ENCODE data around the gene CSNK1D. TPM values are rescaled to one million over a fixed set of nuclear protein-coding genes. Genes with fewer than 3 reads are reported as not detected.
"Not testable (repeated sequence)": the region's sequence is repeated elsewhere in the genome, so short reads cannot be mapped to it uniquely, and the experiment has no call there.

The CSNK1D gene
- total and polyA plus RNA-seq, 10 of the 15 experiments (the other 5 are each of a cell fraction or from before 2014, with no cell fraction given) = 5.7 to 105 (median 58.1) TPM

- H2AFZ ChIP-seq (ENCODE audit: control insufficient read depth, low read depth, low read length); DNase-seq (ENCODE audit: low read depth, low spot score); intact Hi-C loops (cut with micrococcal nuclease; ENCODE audit: unreplicated experiment); H3K4me2 ChIP-seq (ENCODE audit: control insufficient read depth, insufficient read depth); H4K20me1 ChIP-seq (ENCODE audit: control insufficient read depth, insufficient read depth); H3K79me2 ChIP-seq (ENCODE audit: control insufficient read depth, insufficient read depth, low read length); FAIRE-seq; SMC1A ChIA-PET (ENCODE audit: uncharacterized antibody, unreplicated experiment); BruUV-seq (replicated peaks); CTCF ChIA-PET; H3K27me3 ChIP-seq (replicated peaks in 1 of 2; ENCODE audit: control insufficient read depth in 2 of 2, insufficient read depth in 2 of 2, low read length in 1 of 2); in situ Hi-C loops (cut with MboI); H3K4me1 ChIP-seq (ENCODE audit: control insufficient read depth, insufficient read depth, low read length); H3K9ac ChIP-seq (ENCODE audit: control insufficient read depth, insufficient read depth, low read length); POLR2A ChIA-PET; RAD21 ChIA-PET (ENCODE audit: unreplicated experiment); H3K9me3 ChIP-seq (replicated peaks; ENCODE audit: control insufficient read depth, insufficient read depth, low read length); H3K4me3 ChIP-seq; H3K27ac ChIP-seq (ENCODE audit: control insufficient read depth, insufficient read depth); ATAC-seq: not testable (repeated sequence)
- TF ChIP-seq BCL3 (IDR thresholded peaks at IDR 0.05; ENCODE audit: borderline replicate concordance, insufficient read depth, low read depth, low read length, poor library complexity, severe bottlenecking) (peak; percentile 79), POU2F2 (IDR thresholded peaks at IDR 0.05; ENCODE audit: borderline replicate concordance, low read depth, low read length) (0 out of 3 replicates have a peak, but pooled peaks have one; percentile 10)
- WGBS (ENCODE audit: insufficient coverage, insufficient replicate concordance, low lambda C conversion rate, missing lambda C conversion rate) = 95% methylated on average over 8 of the region's 8 CpGs
- peaks cover 41 to 48% of the 10 kb centered on the region in 2 experiments for H3K36me3 ChIP-seq (ENCODE audit: control insufficient read depth in 2 of 2, insufficient read depth in 2 of 2, low read length in 1 of 2)
Observed at GRCh38 chr17:82259972-82260961, 13.2 kb downstream of the CSNK1D start.

- no peak overlapping the region for H3K9ac ChIP-seq (ENCODE audit: control insufficient read depth, insufficient read depth, low read length)
- ChIA-PET SMC1A (ENCODE audit: uncharacterized antibody, unreplicated experiment) (no interaction called here), CTCF (no interaction called here), RAD21 (ENCODE audit: unreplicated experiment) (no interaction called here), POLR2A (no interaction called here)
- TF ChIP-seq STAT3 (IDR thresholded peaks at IDR 0.05; ENCODE audit: low read depth, low read length) = no peak
- TF ChIP-seq POLR2AphosphoS5 (IDR thresholded peaks at IDR 0.05; ENCODE audit: low read length) = peak; percentile 17; the same call in 1 of the 2 replicates
- in situ Hi-C loops (cut with MboI) = no loop called here
- no peaks in the 10 kb centered on the region; the same call in 1 of the 2 replicates for H3K79me2 ChIP-seq (ENCODE audit: control insufficient read depth, insufficient read depth, low read length)
- no peak overlapping the region for H3K4me3 ChIP-seq
- H3K36me3 ChIP-seq (ENCODE audit: control insufficient read depth in 2 of 2, insufficient read depth in 2 of 2, low read length in 1 of 2) = peaks cover 37 to 39% of the 10 kb centered on the region in 2 experiments
- FAIRE-seq (no peak), DNase-seq (ENCODE audit: low read depth, low spot score) (no peak), ATAC-seq (no peak)
- no peak overlapping the region for H3K27ac ChIP-seq (ENCODE audit: control insufficient read depth, insufficient read depth)
- no peak overlapping the region for H2AFZ ChIP-seq (ENCODE audit: control insufficient read depth, low read depth, low read length)
- 85% methylated on average over 5 of the region's 5 CpGs for WGBS (ENCODE audit: insufficient coverage, insufficient replicate concordance, low lambda C conversion rate, missing lambda C conversion rate)
- no peaks in the 10 kb centered on the region for H4K20me1 ChIP-seq (ENCODE audit: control insufficient read depth, insufficient read depth)
- BruUV-seq (replicated peaks) = TSS peak; percentile 15
- no peaks in the 10 kb centered on the region; the same call in 2 of the 3 replicates for H3K9me3 ChIP-seq (replicated peaks; ENCODE audit: control insufficient read depth, insufficient read depth, low read length)
- intact Hi-C loops (cut with micrococcal nuclease; ENCODE audit: unreplicated experiment) = no loop called here
- H3K27me3 ChIP-seq (replicated peaks in 1 of 2; ENCODE audit: control insufficient read depth in 2 of 2, insufficient read depth in 2 of 2, low read length in 1 of 2) = no peaks in the 10 kb centered on the region
- H3K4me1 ChIP-seq (ENCODE audit: control insufficient read depth, insufficient read depth, low read length) = no peaks in the 10 kb centered on the region
- H3K4me2 ChIP-seq (ENCODE audit: control insufficient read depth, insufficient read depth) = no peak overlapping the region
Observed at GRCh38 chr17:82258555-82258954, 14.9 kb downstream of the CSNK1D start.

Measured in GM12878 (cell line).